Colonic mucosa (tissue), 4 donors: ENCODE results near the gene CRYGS. TPM values are rescaled to one million over a fixed set of nuclear protein-coding genes. Genes with fewer than 3 reads are reported as not detected.
A peak's percentile ranks its signal among the peaks of the same experiment; 100 is the strongest.

Experiments
- DNase-seq: peaks from one replicate; pipeline ENCODE4 v3.0.0-alpha.2; 2020
- H3K27ac ChIP-seq: fragments of 200-600 bp; one replicate; pipeline ENCODE4 v1.8.0; 2021
- H3K27me3 ChIP-seq: fragments of 200-600 bp; one replicate; pipeline ENCODE4 v1.8.0; 2021
- H3K36me3 ChIP-seq: fragments of 200-600 bp; one replicate; pipeline ENCODE4 v1.8.0; 2021
- H3K4me1 ChIP-seq: fragments of 200-600 bp; one replicate; pipeline ENCODE4 v1.8.0; 2021; ENCODE audit warnings: mild to moderate bottlenecking
- H3K4me3 ChIP-seq: fragments of 200-600 bp; one replicate; pipeline ENCODE4 v1.8.0; 2021
- H3K9ac ChIP-seq, 2 donors: one replicate each; pipeline ENCODE4 v1.7.0; 2013; ENCODE audit warnings: control low read depth in 2 of 2, low read depth in 2 of 2, low read length in 2 of 2
- H3K9me3 ChIP-seq: fragments of 200-600 bp; one replicate; pipeline ENCODE4 v1.8.0; 2021
- intact Hi-C: fragments of 100-400 bp; cut with DNase I; formaldehyde crosslinking; loops from one replicate; pipeline ENCODE4 v1.14.1; 2022
- total RNA-seq, 2 donors: library from RNA; stranded (reverse); fragmentation: NEBNext Ultra II Directional in 1 of 2; extraction: Animal tissue kit (Norgen Biotek cat#: 25700) in 1 of 2; gene quantifications; one replicate each; pipeline ENCODE4 v1.2.1, GENCODE V29; 2021
- TF ChIP-seq, protein P1 (sequence below): fragments of 200-600 bp; IDR thresholded peaks from one replicate; pipeline ENCODE4 v1.8.0; 2022; ENCODE audit warnings: antibody characterized with exemption, mild to moderate bottlenecking
- donor health status: healthy.
- donor health status: DM: no; HTN: no; CAD: no.
- donor health status: DM: no; HTN: no; CAD: no.

The CRYGS gene
- total RNA-seq, 2 donors from 2014 or later, result 2.3 to 2.6 TPM

GRCh38 chr3:186580785-186581184, 36.6 kb upstream of the CRYGS start:
- peaks cover 20% of the 10 kb centered on the region for H3K36me3 ChIP-seq
- no peaks in the 10 kb centered on the region for H3K27me3 ChIP-seq
- H3K27ac ChIP-seq, result no peak overlapping the region
- TF ChIP-seq, protein P1, sequence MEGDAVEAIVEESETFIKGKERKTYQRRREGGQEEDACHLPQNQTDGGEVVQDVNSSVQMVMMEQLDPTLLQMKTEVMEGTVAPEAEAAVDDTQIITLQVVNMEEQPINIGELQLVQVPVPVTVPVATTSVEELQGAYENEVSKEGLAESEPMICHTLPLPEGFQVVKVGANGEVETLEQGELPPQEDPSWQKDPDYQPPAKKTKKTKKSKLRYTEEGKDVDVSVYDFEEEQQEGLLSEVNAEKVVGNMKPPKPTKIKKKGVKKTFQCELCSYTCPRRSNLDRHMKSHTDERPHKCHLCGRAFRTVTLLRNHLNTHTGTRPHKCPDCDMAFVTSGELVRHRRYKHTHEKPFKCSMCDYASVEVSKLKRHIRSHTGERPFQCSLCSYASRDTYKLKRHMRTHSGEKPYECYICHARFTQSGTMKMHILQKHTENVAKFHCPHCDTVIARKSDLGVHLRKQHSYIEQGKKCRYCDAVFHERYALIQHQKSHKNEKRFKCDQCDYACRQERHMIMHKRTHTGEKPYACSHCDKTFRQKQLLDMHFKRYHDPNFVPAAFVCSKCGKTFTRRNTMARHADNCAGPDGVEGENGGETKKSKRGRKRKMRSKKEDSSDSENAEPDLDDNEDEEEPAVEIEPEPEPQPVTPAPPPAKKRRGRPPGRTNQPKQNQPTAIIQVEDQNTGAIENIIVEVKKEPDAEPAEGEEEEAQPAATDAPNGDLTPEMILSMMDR, result no peak
- H3K4me1 ChIP-seq, result no peaks in the 10 kb centered on the region
- intact Hi-C loops, result no loop called here
- no peak overlapping the region for H3K9ac ChIP-seq
- no peak for DNase-seq
- H3K9me3 ChIP-seq, result no peaks in the 10 kb centered on the region
- no peak overlapping the region for H3K4me3 ChIP-seq

- TF ChIP-seq, protein P1, result no peak
- Histone ChIP-seq H3K4me1 (peaks cover 4% of the 10 kb centered on the region), H3K27me3 (no peaks in the 10 kb centered on the region), H3K9me3 (no peaks in the 10 kb centered on the region), H3K36me3 (peaks cover 14% of the 10 kb centered on the region), H3K9ac (no peak overlapping the region), H3K4me3 (no peak overlapping the region), H3K27ac (no peak overlapping the region)
- no peak for DNase-seq
- intact Hi-C loops, result no loop called here
These were observed 33.3 kb upstream of the CRYGS start for GRCh38 chr3:186577521-186577920.

DNA sequence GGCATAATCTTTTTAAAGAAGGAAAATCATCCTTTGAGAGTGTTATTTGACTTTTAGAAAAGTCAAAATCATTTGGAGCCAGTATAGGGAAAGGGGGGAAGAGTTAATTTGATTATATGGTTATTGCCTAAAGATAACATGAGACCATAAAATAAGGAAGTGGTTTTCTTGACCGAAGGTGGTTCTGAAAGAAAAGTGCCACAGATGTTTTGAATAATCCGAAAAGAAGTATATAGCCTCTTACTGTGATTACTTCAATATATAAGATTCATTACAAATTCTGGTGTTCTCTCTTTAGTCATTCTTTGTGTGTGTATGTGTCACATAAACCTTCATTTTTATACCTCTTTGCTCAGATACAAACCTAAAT, 27.4 kb upstream of the CRYGS start:
- Histone ChIP-seq H3K9ac (peak overlapping the region in 1 of 2 donors; percentile 96), H3K36me3 (no peaks in the 10 kb centered on the region), H3K27me3 (no peaks in the 10 kb centered on the region), H3K4me1 (peaks cover 12% of the 10 kb centered on the region), H3K27ac (peak overlapping the region; percentile 66), H3K9me3 (no peaks in the 10 kb centered on the region), H3K4me3 (peak overlapping the region; percentile 62)
- TF ChIP-seq, protein P1, result no peak
- intact Hi-C loops, result no loop called here
- no peak for DNase-seq

DNA sequence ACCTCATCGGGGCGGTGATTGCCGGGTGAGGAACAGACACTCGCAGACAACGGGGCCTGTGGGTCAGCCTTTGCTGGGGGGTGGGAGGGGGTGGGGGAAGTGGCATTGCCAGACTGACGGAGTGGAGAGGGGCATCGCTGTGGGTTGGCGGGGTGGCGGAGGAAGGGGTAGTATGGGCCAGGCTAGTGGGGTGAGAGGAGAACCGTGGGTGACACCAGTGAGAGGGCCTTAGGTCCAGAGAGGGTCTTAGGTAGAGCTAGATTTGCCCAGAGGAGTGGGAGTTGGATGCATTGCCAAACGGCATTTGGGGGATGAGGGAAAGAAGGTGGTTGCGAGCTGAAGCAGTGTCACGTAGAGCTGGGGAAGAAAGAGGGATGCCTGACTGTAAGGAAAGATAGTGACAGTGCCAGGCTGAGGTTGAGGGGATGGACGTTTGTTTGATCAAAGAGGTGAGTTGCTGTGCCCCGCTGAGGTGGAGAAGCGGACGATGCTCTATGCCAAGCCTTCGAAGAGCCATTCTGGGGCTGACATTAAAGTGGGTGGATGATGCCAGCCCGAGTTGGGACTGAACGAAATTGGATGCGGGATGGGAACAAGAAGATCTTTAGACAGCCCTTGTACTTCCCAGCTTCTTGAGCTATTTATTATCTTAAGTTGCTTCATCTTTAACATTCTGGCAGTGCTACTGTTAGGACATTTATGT, 26.9 kb upstream of the CRYGS start:
- DNase-seq, result no peak
- peaks cover 12% of the 10 kb centered on the region for H3K4me1 ChIP-seq
- intact Hi-C loops, result no loop called here
- H3K27ac ChIP-seq, result peak overlapping the region; percentile 66
- H3K4me3 ChIP-seq, result peak overlapping the region; percentile 62
- H3K36me3 ChIP-seq, result no peaks in the 10 kb centered on the region
- TF ChIP-seq, protein P1, result no peak
- no peaks in the 10 kb centered on the region for H3K9me3 ChIP-seq
- H3K27me3 ChIP-seq, result no peaks in the 10 kb centered on the region
- peak overlapping the region; percentile 68 to 96 for H3K9ac ChIP-seq

GRCh38 chr3:186570096-186570940, 26.1 kb upstream of the CRYGS start, which contains the start of gene DNAJB11:
Gene DNAJB11, plus strand, starts transcription at chr3:186570720. Its CDS starts 178 bp downstream, at chr3:186570898.
- peak within 1 kb of the TSS; percentile 62 for H3K4me3 ChIP-seq
- peak; percentile 99 for DNase-seq
- H3K27ac ChIP-seq, result peak within 1 kb of the TSS; percentile 66
- H3K4me1 ChIP-seq, result peaks cover 12% of the 10 kb centered on the region
- H3K9ac ChIP-seq, result peak within 1 kb of the TSS; percentile 68 to 96
- intact Hi-C loops, result no loop called here
- no peaks in the 10 kb centered on the region for H3K9me3 ChIP-seq
- H3K27me3 ChIP-seq, result no peaks in the 10 kb centered on the region
- TF ChIP-seq, protein P1, result no peak
- no peaks in the 10 kb centered on the region for H3K36me3 ChIP-seq
